ENCODE results near the gene FPR2.
"Not testable (repeated sequence)": the region's sequence is repeated elsewhere in the genome, so short reads cannot be mapped to it uniquely, and the experiment has no call there.

FPR2 gene

DNA sequence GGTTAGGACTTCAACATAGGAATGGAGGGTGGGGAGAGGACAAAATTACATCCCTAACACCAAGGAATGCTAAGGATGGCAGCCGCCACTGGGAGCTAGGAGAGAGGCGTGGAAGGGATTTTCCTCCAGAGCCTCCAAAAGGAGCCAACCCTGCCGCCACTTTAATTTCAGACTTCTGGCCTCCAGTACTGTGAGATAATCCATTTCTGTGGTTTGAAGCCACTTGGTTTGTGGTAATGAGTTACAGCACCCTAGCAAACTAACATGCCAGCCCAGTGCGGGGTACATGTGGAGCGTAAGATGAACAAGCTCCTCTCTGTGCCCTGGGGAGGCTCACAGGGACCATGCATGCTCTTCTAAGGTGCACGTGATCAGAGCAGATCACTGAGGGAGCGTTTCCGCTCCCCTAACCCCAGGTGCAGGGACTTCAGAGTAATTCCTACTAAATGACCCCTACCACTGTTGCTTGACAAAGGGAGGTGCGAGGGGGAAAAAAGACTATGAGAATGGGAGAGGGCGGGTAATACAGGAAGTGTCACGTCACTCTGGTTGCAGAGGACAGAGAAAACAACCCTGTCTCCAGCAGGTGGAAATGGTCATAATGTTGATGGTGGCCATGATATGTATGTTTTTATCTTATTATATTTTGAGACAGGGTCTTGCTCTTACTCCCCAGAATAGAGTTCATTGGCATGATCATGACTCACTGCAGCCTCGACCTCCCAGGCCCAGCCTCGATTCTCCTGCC, 21.3 kb upstream of the FPR2 start:
- no peak for DNase-seq (ENCODE audit: low spot score)

DNA sequence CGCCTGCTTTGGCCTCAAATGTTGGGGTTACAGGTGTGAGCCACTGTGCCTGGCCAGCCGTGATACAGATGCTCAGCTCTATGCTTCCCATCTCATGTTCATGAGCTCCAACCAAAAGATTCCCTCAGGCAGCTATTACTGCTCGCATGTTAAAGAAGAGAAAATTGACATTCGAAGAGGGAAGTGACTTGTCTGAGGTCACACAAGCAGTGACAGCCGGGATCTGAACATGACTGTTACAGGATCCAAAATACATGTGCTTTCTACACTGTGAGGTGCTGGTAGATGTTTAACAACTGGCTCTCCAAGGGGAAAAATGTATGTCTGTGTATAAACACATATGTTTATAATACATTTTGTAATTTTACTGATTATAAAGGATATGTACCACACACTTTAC, 20.6 kb upstream of the FPR2 start:
- DNase-seq (ENCODE audit: low spot score), result no peak

DNA sequence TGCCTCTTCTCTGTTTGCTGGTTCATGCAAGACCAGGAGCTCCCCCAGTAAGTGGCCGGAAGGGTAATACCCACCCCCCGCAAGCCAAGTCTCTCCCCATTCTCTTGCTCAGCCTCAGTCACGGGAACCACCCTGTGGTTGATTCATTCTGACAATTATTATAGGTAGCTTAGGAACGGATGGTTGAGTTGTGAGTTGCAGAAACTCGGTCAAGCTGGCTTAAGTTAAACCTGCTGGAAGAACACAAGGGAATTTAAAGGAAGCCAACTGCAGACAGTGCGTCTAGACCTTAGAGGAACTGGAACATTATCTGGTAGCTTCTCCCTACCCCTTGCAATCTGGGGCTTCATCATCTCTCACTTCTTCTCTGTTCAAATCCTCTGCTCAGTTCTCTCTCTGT, 18.2 kb upstream of the FPR2 start:
- no peak for DNase-seq (ENCODE audit: low spot score)

DNA sequence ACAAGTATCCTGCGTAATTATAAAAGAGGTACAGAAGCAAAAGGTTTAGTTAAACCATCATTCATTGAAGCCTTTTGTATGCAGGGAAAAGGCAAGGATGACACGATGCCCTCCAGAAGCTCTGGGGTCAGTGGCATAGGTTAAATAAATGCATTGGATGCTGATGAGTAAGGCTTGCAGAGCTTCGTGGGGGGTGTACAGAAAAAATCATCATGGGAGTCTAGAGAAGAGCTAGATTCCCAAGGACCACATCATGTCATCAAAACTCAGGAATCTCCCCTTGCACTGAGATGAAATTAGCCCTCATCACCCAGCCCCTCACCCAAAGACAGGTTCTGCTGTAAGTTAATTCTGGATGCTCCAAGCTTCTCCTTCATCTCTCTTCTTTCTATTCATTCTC, 17.6 kb upstream of the FPR2 start:
- DNase-seq (ENCODE audit: low spot score), result no peak

DNA sequence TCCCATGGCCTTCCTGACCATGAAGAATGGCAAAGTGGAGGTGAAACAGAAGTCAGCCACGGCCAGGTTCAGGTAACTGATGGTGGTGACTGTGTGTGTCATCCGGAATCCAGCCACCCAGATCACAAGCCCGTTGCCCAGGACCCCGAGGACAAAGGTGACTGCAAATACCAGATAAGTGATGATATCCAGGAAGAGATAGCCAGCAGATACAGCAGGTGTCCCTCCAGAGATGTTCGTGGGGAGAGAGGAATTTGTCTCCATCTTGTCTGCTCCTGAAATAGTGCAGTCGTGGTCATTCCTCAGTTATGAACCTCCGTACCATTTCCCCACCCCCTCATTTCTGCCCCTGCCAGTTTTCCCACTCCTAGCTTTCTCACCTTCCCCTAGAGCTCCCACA, 14.2 kb upstream of the FPR2 start:
- DNase-seq (ENCODE audit: low spot score), result no peak

DNA sequence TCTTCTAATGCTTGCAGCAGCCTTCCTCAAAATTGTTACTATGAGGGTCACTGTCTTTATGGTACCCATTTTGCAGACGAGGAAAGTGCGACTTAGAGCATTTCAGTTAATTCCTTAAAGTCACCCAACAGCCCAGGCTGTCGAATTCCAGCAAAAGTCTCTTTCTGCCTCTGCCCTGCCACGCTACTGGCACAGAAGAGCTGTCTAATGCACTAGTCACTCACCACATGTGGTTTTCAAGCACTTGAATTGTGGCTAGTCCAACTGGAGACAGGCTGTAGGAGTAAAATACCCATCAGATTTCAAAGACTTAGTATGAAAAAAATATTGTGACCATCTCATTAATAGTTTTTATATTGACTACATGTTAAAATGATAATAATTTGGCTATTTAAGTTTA, 11.0 kb upstream of the FPR2 start:
- DNase-seq (ENCODE audit: low spot score), result no peak

DNA sequence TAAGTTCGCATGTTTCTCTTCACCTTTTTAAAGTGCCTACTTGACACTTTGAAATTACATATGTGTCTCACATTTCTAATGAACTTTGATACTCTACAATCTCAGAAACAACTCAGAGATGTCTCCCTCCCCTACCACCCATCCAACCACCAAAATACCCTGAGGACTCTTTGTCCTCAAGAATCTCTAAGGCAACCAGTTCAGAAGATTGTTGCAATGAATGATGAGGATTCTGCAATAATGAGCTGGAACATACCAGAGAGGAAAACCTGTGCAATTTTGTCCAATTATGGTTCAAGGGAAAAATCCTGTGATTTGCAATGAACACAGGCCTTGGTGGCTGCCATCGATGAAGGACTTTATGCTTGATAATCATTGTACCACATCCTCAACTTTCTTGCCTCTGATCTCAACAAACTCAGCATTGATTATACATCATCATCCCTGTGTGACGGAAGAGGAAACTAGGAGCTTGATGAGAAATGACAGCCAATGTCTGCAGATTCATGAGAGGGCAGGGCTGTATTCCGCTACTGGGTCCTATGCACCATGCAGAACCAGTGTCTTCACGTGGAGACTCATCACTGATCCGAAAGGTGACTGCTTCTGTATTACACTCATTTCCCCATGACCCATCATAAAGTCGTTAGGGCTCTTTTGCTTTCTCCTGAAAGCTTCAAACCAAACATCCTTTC, 10.4 kb upstream of the FPR2 start:
- DNase-seq (ENCODE audit: low spot score), result no peak

DNA sequence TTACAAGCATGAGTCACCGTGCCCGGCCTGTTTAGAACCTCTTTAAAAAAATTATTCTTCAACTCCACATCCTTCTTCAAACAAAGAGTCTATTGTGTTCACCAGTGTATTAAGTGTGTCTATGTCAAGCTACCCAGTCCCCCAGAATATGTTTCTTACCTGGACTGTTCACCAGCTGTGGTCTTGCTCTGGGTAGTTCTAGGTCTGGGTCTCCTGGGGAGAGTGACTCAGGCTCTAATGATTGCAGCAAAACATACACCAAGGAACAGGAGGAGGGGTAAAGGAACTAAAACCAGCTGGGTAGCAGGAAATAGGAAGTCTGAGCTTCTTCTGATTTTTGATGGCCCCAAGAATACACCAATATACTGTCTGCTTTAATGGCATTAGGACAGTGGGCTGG, 9.3 kb upstream of the FPR2 start, which contains the start of gene FPR1:
TSS of gene FPR1 (minus strand) at position 224 of the 400 bp plus-strand sequence. CDS start 4,884 bp downstream, outside the sequence.
- no peak for DNase-seq (ENCODE audit: low spot score)

DNA sequence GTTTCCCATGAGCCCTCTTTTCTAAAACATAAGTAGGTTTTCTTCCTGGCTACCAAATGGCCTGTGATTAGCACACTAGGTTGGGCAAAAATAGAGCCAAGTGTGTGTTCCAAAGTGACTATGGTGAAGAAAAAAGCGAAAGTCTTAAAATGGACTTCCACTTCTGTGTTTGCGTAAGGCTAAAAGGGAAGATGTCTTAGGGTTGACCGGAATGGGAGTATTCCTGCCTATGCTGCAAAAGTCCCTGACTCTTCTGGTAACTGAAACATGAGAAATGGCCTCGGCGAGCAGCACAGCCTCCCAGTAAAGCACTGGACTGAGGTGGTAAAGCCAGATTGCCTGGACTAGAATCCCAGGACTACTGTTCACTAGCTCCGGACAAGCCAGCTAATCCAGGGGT, 6.9 kb upstream of the FPR2 start:
- DNase-seq (ENCODE audit: low spot score), result no peak

DNA sequence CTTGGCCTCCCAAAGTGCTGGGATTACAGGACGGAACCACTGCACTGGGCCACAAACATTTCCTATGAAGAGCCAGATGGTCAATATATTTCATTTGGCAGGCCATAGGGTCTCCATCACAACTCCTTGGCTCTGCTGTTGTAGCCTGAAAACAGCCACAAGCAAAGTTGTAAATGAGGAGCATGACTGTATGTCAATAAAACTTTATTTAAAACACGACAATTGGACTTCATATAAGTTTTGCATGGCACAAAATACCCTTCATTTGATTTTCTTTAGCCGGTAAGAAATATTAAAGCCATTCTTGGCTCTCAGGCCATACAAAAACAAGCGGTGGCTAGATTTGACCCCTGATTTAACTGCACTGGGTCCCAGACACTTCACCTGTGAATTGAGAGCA, 6.2 kb upstream of the FPR2 start:
- no peak for DNase-seq (ENCODE audit: low spot score)

DNA sequence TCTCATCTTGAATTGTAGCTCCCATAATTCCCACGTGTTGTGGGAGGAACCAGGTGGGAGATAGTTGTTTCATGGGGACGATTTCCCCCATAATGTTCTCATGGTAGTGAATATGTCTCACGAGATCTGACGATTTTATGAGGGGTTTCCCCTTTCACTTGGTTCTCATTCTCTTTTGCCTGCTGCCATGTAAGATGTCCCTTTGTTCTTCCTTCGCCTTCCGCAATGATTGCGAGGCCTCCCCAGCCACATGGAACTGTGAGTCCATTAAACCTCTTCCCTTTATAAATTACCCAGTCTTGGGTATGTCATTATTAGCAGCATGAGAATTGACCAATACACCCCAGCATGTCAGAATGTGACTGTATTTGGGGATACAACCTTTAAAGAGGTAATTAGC, 5.4 kb upstream of the FPR2 start:
- no peak for DNase-seq (ENCODE audit: low spot score)

DNA sequence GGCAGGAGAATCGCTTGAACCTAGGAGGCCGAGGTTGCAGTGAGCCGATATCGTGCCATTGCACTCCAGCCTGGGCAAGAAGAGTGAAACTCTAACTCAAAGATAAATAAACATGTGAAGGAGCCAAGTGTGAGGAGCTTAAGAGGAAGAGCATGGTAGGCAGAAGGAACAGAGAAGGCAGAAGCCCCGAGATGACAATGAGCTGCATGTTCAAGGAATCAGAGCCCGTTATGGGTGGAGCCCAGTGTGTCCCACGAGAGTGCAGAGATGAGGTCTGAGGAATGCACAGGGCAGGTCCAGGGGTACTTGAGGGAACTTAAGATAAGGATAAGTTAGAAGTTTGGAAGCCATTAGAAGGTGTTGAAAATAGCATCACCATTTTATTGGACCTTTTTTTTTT, 716 bp downstream of the FPR2 start:
- no peak for DNase-seq (ENCODE audit: low spot score)

DNA sequence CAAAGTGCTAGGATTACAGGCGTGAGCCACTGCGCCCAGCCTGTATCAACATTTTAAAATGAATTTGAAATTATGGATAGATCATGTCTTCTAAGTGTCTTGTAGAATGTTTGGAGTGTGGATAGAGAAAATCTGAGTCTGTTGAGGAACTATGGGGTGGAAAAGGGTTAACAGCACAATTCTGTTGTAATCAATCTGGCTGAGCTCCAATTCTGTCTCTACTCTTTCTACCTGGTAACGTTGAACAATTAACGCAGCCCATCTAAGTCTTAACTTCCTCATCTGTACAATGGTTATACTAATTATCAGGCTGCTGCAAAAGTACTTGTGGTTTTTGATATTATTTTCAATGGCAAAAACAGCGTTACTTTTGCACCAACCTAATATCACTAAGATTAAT, 4.1 kb downstream of the FPR2 start:
- DNase-seq (ENCODE audit: low spot score), result no peak

DNA sequence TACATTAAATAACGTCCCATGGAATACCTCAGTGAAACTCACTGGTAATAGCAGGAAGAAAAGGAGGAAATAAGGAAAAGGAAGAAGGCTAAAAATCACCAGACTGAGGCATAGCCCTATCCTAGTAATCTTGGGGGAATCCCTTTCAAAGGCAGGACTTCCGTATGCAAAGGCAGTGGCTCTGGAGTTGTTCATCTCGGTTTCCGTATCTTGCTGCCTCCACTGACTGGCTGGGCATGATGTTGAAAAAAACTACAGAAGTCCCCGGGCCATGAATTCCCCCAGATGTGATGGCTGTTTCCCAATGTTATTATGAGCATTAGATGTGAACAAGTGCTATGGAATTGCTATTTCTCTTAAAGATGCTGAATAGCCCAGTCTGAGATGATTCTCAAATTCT, 5.5 kb downstream of the FPR2 start:
- DNase-seq (ENCODE audit: low spot score), result no peak

DNA sequence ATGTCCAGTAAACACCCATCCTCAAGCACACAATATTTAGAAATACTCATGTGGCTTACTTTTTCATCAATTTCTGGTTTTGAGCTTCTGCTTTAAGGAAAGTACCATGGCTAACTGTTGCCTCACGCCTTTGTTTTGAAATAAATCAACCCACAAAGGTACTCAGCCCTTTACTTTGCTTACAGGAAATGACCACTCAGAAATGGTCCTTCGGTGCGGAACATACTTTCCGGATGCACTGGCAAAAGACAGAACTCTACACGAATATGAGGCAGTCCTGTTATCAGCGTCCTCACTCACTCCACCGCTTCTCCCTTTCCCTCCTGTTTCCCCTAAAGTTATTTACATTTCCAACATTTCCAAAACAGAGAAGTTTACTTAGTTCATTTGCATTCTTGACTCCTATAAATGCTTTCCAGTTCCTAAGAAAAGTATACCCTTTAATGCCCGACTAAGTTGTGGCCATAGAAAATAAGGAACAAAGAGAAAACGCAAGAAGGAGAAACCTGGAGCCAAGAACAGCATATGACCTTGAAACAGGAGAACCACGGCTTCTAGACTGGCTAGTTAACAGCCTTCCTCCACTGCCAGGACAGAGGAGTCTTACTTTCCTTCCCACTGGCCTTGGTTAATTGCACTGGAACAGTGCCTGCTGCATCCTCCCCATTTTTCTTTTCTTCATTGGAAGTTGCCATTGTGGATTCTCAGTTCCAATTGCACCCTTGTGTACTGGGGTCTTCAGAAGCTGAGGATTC, 10.6 kb downstream of the FPR2 start:
- DNase-seq (ENCODE audit: low spot score), result no peak

DNA sequence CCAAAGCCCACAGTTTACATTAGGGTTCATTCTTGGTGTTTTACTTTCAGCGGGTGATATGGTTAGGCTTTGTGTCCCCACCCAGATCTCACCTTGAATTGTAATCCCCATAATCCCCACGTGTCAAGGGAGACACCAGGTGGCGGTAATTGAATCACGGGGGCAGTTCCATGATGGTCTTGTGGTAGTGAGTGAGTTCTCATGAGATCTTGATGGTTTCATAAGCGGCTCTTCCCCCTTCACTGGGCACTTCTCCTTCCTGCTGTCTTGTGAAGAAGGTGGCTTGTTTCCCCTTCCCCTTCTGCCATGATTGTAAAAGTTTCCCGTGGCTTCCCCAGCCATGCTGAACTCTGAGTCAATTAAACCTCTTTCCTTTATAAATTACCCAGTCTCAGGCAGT, 12.0 kb downstream of the FPR2 start:
- no peak for DNase-seq (ENCODE audit: low spot score)

DNA sequence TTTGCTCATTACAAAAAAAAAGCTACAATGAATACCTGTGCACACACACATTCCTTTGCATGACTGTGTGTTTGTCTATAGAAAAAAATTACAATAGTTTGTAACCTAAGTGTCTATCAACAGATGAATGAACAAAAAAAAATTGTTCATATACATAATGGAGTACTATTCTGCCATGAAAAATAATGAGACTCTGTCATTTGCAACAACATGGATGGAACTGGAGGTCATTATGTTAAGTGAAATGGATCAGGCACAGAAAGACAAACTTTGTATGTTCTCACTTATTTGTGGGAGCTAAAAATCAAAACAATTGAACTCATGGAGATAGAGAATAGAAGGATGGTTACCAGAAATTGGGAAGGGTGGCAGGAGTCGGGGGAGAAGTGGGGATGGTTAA, 15.6 kb downstream of the FPR2 start:
- DNase-seq (ENCODE audit: low spot score), result not testable (repeated sequence)

DNA sequence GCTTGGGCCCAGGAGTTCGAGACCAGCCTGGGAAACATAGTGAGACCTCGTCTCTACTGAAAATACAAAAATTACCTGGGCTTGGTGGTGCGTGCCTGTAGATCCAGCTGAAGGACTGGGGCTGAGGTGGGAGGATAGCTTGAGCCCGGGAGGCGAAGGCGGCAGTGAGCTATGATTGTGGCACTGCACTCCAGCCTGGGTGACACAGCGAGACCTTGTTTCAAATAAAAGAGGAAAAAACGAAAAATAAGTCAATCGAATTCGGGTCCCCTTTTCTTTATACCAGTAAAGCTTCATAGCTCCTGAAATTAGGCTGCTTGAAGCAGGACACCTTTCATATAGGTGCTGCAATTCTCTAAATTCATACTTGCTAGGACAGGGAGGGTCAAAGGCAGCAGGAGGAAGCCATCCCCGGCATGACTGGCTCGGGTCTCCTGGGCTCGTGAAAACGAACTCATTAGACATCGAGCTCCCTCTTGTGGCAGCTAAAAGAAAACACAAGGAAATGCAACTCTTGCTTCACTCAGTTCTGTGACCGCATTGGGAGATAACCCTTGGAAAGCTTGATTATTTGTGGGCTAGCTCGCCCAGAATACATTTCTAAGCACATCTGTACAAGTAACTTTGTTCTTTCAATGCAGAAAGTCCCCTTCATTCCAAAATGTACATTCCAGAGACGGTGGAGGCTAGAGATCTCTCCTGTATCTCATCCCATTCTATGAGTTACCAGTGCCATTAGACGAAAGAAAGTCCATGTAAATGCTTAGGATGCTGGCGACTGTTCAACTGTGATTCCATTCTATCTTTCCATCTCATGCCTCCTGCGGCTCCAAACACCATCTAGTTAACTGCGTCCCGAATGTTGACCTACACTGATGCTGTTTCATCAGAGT, 16.8 kb downstream of the FPR2 start:
- DNase-seq (ENCODE audit: low spot score), result peak; percentile 65

DNA sequence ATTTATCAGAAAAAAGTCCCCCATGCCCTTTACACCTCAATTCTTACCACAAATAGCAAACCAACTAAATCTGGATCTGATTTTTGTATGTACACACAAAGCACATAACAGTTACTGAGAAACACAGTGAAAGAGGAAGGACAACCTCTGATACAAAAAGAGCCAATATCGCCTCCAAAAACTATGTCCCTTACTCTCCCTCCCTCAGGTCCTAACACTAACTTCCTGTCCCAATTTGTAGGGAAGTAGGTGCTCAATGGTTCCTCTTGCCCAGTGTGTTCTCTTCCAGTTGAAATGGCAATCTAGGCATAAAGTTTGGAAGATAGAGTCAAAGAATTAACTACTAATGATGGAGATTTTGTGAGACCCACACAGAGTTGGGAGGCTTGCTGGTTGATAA, 18.2 kb downstream of the FPR2 start:
- DNase-seq (ENCODE audit: low spot score), result no peak

DNA sequence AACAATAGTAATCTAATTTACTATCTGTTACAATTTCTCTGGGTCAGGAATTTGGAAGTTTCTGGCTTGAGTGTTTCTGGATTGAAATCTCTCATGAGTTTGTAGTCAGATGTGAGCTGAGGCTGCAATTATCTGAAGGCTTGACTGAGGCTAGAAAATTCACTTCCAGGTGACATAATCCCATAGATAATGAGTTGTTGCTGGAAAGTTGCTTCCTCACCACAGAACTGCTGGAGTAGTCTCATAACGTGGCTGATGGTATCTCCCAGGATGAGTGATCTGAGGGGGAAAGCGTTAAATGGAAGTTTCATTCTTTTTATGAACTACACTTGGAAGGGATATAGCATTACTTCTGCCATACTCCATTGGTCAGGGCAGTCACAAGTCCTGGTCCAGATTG, 18.7 kb downstream of the FPR2 start:
- no peak for DNase-seq (ENCODE audit: low spot score)

DNA sequence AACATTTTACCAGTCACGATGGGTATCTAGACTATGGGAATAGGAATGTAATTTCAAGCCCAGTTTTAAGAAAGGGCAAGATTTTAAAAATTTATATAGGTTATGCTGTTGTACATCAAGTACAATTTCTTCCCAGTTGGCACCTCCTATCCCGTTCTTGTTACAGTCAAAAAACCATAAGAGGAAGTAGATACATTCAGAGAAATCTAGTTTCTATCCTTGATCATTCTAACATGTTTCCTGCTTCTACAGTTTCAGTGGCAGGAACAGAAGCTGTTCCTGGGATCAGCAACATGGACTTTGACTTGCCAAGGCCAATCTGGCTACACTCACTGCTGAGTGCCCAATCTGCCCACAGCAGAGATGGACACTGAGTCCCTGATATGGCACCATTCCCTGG, 19.3 kb downstream of the FPR2 start:
- no peak for DNase-seq (ENCODE audit: low spot score)

DNA sequence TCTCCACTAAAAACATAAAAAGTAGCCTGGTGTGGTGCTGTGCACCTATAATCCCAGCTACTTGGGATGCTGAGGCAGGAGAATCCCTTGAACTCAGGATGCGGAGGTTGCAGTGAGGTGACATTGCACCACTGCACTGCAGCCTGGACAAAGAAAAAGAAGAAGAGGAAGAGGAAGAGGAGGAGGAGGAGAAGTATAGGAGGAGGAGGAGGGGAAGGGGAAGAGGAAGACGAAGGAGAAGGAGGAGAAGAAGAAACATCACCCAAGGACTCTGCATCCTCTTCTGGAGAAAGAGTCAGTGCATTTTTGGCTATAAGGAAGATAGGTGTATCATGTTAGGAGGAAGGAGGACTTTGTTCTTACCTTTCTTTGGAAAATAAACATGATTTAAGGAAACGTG, 21.0 kb downstream of the FPR2 start:
- no peak for DNase-seq (ENCODE audit: low spot score)

All from NAMALWA (cell line).